B cell (primary cell): Measurements from ENCODE around the gene GLT1D1.

ENCODE experiments used
- CTCF ChIP-seq: fragments of 200-600 bp; IDR thresholded peaks from one replicate; pipeline ENCODE4 v1.8.0; 2022; ENCODE audit warnings: antibody characterized with exemption, mild to moderate bottlenecking
- EZH2 ChIP-seq: IDR thresholded peaks from 2 replicates; pipeline ENCODE4 v1.6.1; 2012; ENCODE audit warnings: borderline replicate concordance, low read depth, mild to moderate bottlenecking, moderate library complexity, low read length; ENCODE audit not compliant: insufficient read depth, poor library complexity, severe bottlenecking

- TF ChIP-seq CTCF (no peak), EZH2 (no peak)
Observed at GRCh38 chr12:128867466-128867865, 14.2 kb downstream of the GLT1D1 start.
